Endodermal cell (in vitro differentiated cells): ENCODE data around the gene CLDN19. TPM values are rescaled to one million over a fixed set of nuclear protein-coding genes. Genes with fewer than 3 reads are reported as not detected.

Experiments
- DNase-seq: peaks from one replicate; pipeline ENCODE4 v3.0.0-alpha.2; 2017
- H3K27ac ChIP-seq: 2 replicates; pipeline ENCODE4 v1.5.1; 2013; ENCODE audit warnings: mild to moderate bottlenecking, low read depth, low read length, moderate library complexity
- H3K27me3 ChIP-seq: 2 replicates; pipeline ENCODE4 v1.6.1; 2013; ENCODE audit warnings: mild to moderate bottlenecking, low read length, moderate library complexity; ENCODE audit not compliant: insufficient read depth, control insufficient read depth, poor library complexity, severe bottlenecking
- H3K36me3 ChIP-seq: 2 replicates; pipeline ENCODE4 v1.7.0; 2013; ENCODE audit warnings: mild to moderate bottlenecking, low read length, moderate library complexity; ENCODE audit not compliant: control insufficient read depth, insufficient read depth
- H3K4me1 ChIP-seq: one replicate; pipeline ENCODE4 v1.7.0; 2013; ENCODE audit warnings: low read length; ENCODE audit not compliant: control insufficient read depth, insufficient read depth
- H3K4me3 ChIP-seq: 2 replicates; pipeline ENCODE4 v1.5.1; 2013; ENCODE audit warnings: mild to moderate bottlenecking, low read length, moderate library complexity
- H3K9ac ChIP-seq: 2 replicates; pipeline ENCODE4 v1.6.1; 2013; ENCODE audit warnings: mild to moderate bottlenecking, low read length, moderate library complexity; ENCODE audit not compliant: poor library complexity, severe bottlenecking; ENCODE audit errors: extremely low read depth
- H3K9me3 ChIP-seq: 2 replicates; pipeline ENCODE4 v1.6.1; 2013; ENCODE audit warnings: mild to moderate bottlenecking, low read length, moderate library complexity; ENCODE audit not compliant: control insufficient read depth
- H3K27ac Mint-ChIP-seq: 2 replicates; pipeline ENCODE4 v1.8.0; 2020; ENCODE audit warnings: mixed read lengths
- H3K27me3 Mint-ChIP-seq: 2 replicates; pipeline ENCODE4 v1.8.0; 2021; ENCODE audit warnings: mild to moderate bottlenecking, mixed read lengths; ENCODE audit not compliant: insufficient read depth
- H3K36me3 Mint-ChIP-seq: 2 replicates; pipeline ENCODE4 v1.8.0; 2020; ENCODE audit warnings: low read depth, mixed read lengths
- H3K4me1 Mint-ChIP-seq: 2 replicates; pipeline ENCODE4 v1.8.0; 2020; ENCODE audit warnings: mixed read lengths
- H3K4me3 Mint-ChIP-seq: 2 replicates; pipeline ENCODE4 v1.8.0; 2020; ENCODE audit warnings: mild to moderate bottlenecking, moderate library complexity, mixed read lengths
- H3K9me3 Mint-ChIP-seq: 2 replicates; pipeline ENCODE4 v1.8.0; 2020; ENCODE audit warnings: mild to moderate bottlenecking, mixed read lengths
- CTCF ChIP-seq: fragments of 200-600 bp; sonication (generic); conservative IDR thresholded peaks from 2 replicates; pipeline ENCODE4 v1.5.0; 2021; ENCODE audit warnings: antibody characterized with exemption, mild to moderate bottlenecking
- WGBS, 2 experiments: methylation state at CpG; one replicate each; pipeline versions ENCODE4 v1.1.5 to v1.1.7; 2013; ENCODE audit warnings: missing lambda C conversion rate in 2 of 2, mixed read lengths in 1 of 2; ENCODE audit not compliant: insufficient coverage in 1 of 2, insufficient read length in 1 of 2; 5-methylcytosine and 5-hydroxymethylcytosine counted together
- total RNA-seq, 2 donors: library from RNA; stranded (reverse); fragmentation: NEBNext Ultra II Directional in 1 of 2; extraction: Animal tissue kit (Norgen Biotek cat#: 25700) in 1 of 2; gene quantifications; 2 replicates in 1 of 2; 3 replicates in 1 of 2; pipeline ENCODE4 v1.2.1, GENCODE V29; 2021

CLDN19 gene
- total RNA-seq, 2 donors from 2014 or later = 31.6 to 32.6 TPM

DNA sequence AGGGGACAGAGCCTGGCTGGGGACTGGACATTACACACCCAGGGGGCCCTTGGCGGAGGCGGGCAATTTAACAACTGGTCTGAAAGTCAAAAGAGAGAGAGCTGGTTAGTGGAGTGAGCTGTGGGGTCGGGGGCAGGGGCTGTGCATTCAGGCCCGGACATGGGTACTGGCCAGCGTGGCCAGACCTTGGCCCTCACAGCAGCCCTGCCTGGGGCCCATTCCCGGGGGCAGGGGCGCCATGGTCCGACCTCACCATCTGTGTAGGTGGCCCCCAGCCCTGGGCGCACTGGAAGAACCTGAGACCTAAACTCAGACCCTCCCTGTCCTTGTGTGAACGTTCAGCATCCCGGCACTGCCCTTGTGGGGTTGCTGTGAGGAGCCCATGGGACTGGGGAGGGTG, 5.0 kb downstream of the CLDN19 start:
- 89 to 96% methylated on average over 9 to 11 of the region's 11 CpGs for WGBS, 2 experiments
- peaks cover 27% of the 10 kb centered on the region for H3K4me1 Mint-ChIP-seq
- no peaks in the 10 kb centered on the region for H3K27me3 ChIP-seq
- H3K9me3 Mint-ChIP-seq = no peaks in the 10 kb centered on the region
- H3K9me3 ChIP-seq = no peaks in the 10 kb centered on the region
- peaks cover 6% of the 10 kb centered on the region for H3K36me3 Mint-ChIP-seq
- no peak overlapping the region for H3K27ac Mint-ChIP-seq
- DNase-seq = no peak
- no peak for TF ChIP-seq CTCF
- H3K36me3 ChIP-seq = no peaks in the 10 kb centered on the region
- H3K27me3 Mint-ChIP-seq = no peaks in the 10 kb centered on the region
- H3K4me1 ChIP-seq = peaks cover 4% of the 10 kb centered on the region
- H3K9ac ChIP-seq = no peak overlapping the region
- no peak overlapping the region for H3K4me3 Mint-ChIP-seq
- no peak overlapping the region for H3K27ac ChIP-seq
- H3K4me3 ChIP-seq = no peak overlapping the region

DNA sequence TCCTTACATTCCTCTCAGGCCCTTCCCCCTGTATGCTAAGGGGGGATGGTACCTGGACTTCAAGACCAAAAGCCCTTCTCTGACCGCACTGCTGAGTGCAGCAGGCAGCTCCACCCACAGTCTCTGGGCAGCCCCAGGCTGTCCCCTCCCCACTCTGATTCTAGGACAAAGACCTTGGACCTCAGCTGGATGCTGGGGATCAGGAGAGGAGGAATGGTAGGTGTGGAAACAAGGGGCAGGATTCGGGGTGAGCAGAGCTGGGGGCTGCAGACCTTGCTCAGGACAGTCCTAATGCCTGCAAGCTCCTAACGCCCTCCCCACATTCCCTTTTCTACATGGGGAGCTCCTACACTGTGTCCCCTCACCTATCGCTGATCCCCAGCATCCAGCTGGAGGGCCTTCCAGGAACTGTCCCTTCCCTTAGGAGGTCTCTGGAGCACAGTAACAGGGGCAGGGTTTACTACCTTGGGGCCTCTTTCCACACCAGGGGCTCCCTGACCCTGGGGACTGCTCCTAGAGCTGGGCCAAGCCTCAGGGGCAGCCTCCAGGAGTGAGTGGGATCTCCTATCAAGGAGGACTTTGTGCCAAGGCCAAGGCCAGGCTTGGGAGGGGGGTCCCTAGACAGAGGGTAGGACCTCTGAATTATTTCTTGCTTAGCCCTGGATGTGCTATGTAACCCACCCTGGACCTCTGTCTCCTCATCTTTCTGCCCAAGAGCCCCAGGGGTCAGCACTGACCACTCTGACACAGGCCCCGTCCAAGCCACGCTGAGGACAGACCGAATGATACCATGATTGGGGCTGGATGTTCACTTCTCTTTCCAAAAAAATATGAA, 5.6 kb downstream of the CLDN19 start:
- Mint-ChIP-seq H3K4me1 (peaks cover 26% of the 10 kb centered on the region), H3K4me3 (no peak overlapping the region), H3K9me3 (no peaks in the 10 kb centered on the region), H3K36me3 (peaks cover 6% of the 10 kb centered on the region), H3K27me3 (no peaks in the 10 kb centered on the region), H3K27ac (peak overlapping the region; percentile 87)
- no peak for TF ChIP-seq CTCF
- Histone ChIP-seq H3K27me3 (no peaks in the 10 kb centered on the region), H3K9ac (no peak overlapping the region), H3K27ac (no peak overlapping the region), H3K36me3 (no peaks in the 10 kb centered on the region), H3K4me3 (no peak overlapping the region), H3K4me1 (no peaks in the 10 kb centered on the region), H3K9me3 (no peaks in the 10 kb centered on the region)
- WGBS, 2 experiments = 88 to 94% methylated on average over 2 to 6 of the region's 7 CpGs
- peak; percentile 46 for DNase-seq

DNA sequence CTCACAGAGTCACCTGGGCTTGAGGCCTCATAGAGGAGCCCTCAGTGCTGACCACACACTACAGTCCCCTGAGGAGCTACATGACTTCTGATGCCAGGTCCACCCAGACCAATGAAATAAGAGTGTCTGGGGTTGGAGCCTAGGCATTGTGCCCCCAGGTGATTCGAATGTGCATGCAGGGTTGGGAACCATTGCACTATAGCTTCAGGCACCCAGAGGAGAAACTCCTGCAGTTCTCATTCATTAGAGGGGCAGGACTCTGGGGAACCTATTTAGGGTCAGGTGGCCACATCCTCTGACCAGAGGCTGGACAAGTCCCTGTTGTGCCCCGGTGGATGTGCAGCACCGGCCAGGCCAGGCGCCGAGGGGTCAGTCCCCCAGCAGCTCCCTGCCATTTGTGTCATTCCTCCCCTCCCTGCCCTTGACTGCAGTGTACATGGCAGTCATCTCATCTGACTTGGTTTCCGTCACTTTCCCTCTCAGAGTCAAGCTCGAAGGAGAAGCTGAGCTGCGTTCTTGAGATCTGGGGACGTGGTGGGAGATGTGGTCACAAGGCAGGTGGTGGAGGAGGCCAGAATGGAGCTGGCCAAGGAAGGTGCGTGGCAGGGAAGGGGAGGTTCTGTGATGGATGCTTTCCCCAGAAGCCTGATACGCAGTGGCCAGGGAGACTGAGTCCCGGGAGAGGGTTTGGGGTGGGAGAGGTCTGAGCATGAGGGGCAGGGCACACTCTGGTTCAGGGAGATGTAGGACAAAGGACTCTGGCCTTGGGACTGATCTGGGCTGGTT, 6.4 kb downstream of the CLDN19 start:
- WGBS, 2 experiments = 92 to 96% methylated on average over 4 to 12 of the region's 12 CpGs
- DNase-seq = peak; percentile 43
- H3K9me3 ChIP-seq = no peaks in the 10 kb centered on the region
- no peak for TF ChIP-seq CTCF
- peaks cover 19% of the 10 kb centered on the region for H3K4me1 Mint-ChIP-seq
- no peak overlapping the region for H3K9ac ChIP-seq
- H3K27me3 Mint-ChIP-seq = no peaks in the 10 kb centered on the region
- no peaks in the 10 kb centered on the region for H3K36me3 ChIP-seq
- peak overlapping the region; percentile 87 for H3K27ac Mint-ChIP-seq
- no peaks in the 10 kb centered on the region for H3K4me1 ChIP-seq
- no peak overlapping the region for H3K4me3 Mint-ChIP-seq
- no peak overlapping the region for H3K4me3 ChIP-seq
- no peaks in the 10 kb centered on the region for H3K9me3 Mint-ChIP-seq
- no peak overlapping the region for H3K27ac ChIP-seq
- H3K36me3 Mint-ChIP-seq = peaks cover 6% of the 10 kb centered on the region
- H3K27me3 ChIP-seq = no peaks in the 10 kb centered on the region
